Activated CD4-positive, alpha-beta T cell treated with anti-CD3 and anti-CD28 coated beads for 36 hours (primary cell): ENCODE data around the gene SLC22A17. TPM values are rescaled to one million over a fixed set of nuclear protein-coding genes. Genes with fewer than 3 reads are reported as not detected.

Experiments used
- ATAC-seq: fragments of 200-7000 bp; cut with Tn5 transposase; one replicate; pipeline ENCODE4 v1.10.0; 2021; ENCODE audit warnings: mild to moderate bottlenecking, moderate library complexity
- CTCF ChIA-PET: fragments of 350-600 bp; sonication (Branson Sonifier 250); formaldehyde crosslinking; loops from one replicate; lab custom pipeline; 2021; ENCODE audit warnings: antibody characterized with exemption; lab: Charles Lee
- POLR2A ChIA-PET: fragments of 350-600 bp; sonication (Branson Sonifier 250); formaldehyde crosslinking; loops from one replicate; lab custom pipeline; 2021; ENCODE audit warnings: antibody characterized with exemption, inconsistent platforms; lab: Charles Lee
- DNase-seq: peaks from one replicate; pipeline ENCODE4 v3.0.0-alpha.2; 2020
- H3K27ac Mint-ChIP-seq: one replicate; pipeline ENCODE4 v1.8.0; 2021; ENCODE audit warnings: mixed read lengths
- H3K27me3 Mint-ChIP-seq: one replicate; pipeline ENCODE4 v1.8.0; 2021; ENCODE audit warnings: mixed read lengths
- H3K36me3 Mint-ChIP-seq: one replicate; pipeline ENCODE4 v1.8.0; 2021; ENCODE audit warnings: low read depth, mixed read lengths
- H3K4me1 Mint-ChIP-seq: one replicate; pipeline ENCODE4 v1.8.0; 2021; ENCODE audit warnings: mixed read lengths
- H3K4me3 Mint-ChIP-seq: one replicate; pipeline ENCODE4 v1.8.0; 2021; ENCODE audit warnings: mild to moderate bottlenecking, moderate library complexity, mixed read lengths
- H3K9me3 Mint-ChIP-seq: one replicate; pipeline ENCODE4 v1.8.0; 2021; ENCODE audit warnings: low read depth, mixed read lengths
- intact Hi-C, 2 experiments: fragments of 100-400 bp; cut with DNase I in 1 of 2; cut with micrococcal nuclease in 1 of 2; formaldehyde crosslinking; loops; one replicate each; pipeline versions ENCODE4 v1.14.2 to v1.15.1; 2022 to 2024; cut with DNase I, micrococcal nuclease
- total RNA-seq, 2 experiments: library from RNA; stranded (reverse); gene quantifications; one replicate each; pipeline ENCODE4 v1.2.3, GENCODE V29; 2021

Gene SLC22A17
- total RNA-seq, 2 experiments from 2014 or later = 4.7 to 5.3 TPM

DNA sequence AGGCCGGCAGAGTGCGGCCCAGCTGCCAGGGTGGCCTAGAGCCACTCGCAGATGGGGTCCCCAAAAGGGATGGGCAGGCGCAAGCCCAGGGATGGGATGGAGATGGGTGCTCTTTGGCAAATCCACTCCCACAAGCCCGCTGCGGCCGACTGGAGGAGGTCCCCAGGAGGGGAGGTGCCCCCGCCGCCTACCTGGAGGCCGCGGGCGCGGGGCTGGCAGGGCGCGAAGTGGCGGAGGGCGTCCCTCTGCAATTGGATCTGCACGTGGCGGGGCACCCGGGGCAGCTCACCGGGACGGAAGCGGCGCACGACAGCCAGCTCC lies 50.8 kb downstream of the SLC22A17 start:
- DNase-seq (no peak), ATAC-seq (peak; percentile 17)
- POLR2A ChIA-PET = interaction anchor here (1.5 to 5.3 kb wide), 3 partner anchors 19 to 207 kb away, joined by 11 to 93 read pairs (median 17); partner anchors contain the start of genes ACIN1, C14orf119 and PABPN1
- peaks cover 2% of the 10 kb centered on the region for H3K9me3 Mint-ChIP-seq
- peaks cover 14% of the 10 kb centered on the region for H3K36me3 Mint-ChIP-seq
- peaks cover 18% of the 10 kb centered on the region for H3K4me1 Mint-ChIP-seq
- peak overlapping the region; percentile 94 for H3K27ac Mint-ChIP-seq
- CTCF ChIA-PET = interaction anchor here (0.6 to 12.8 kb wide), 13 partner anchors 11 to 860 kb away, joined by 3 to 173 read pairs (median 4); partner anchors contain the start of genes ACIN1, C14orf119, HOMEZ and IRF9
- peak overlapping the region; percentile 100 for H3K4me3 Mint-ChIP-seq
- intact Hi-C loops = loop anchor here (1.0 to 10.0 kb wide), 21 partner anchors 16 to 1847 kb away; partner anchors contain the start of genes HOMEZ (in 2 of the 2), PABPN1 (in 2 of the 2), ACIN1 (in 1 of the 2) and C14orf119 (in 1 of the 2)
- peaks cover 12% of the 10 kb centered on the region for H3K27me3 Mint-ChIP-seq

DNA sequence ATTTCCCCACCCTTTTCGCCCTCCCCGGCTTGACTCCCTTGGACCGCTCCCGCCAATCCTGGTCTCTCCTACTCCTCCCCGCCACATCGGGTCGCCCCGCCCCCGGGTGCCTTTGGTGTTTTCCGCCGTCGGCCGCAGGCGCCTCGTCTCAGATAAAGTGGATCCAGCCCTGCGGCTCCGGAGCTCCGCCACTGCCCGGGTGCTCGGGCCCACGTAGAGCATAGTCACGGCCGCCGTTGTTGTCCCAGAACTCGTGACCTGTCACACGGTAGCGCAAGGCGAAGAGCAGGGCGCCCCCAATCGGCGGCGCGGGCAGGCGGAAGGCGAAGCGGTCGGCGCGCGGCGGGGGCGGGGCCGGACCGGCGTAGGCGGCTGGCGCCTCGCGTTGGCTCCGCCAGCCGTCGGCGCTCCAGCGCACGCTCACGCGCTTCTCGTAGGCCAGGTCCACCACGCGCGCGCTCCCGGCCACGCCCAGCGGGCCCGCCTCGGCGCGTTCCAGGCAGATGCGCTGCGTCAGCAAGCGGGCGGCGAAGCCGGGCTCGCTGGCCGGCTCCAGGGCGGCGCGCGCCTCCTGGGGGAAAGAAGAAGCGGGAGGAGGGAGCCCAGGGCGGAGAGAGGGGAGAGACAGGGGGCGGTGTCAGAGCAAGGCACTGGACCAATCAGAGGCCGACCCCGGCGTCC lies 51.3 kb downstream of the SLC22A17 start:
- Mint-ChIP-seq H3K4me3 (peak overlapping the region; percentile 100), H3K9me3 (peaks cover 2% of the 10 kb centered on the region), H3K27ac (peak overlapping the region; percentile 94), H3K27me3 (peaks cover 10% of the 10 kb centered on the region), H3K4me1 (peaks cover 18% of the 10 kb centered on the region), H3K36me3 (peaks cover 19% of the 10 kb centered on the region)
- intact Hi-C loops = loop anchor here (1.0 to 10.0 kb wide), 20 partner anchors 15 to 1847 kb away; partner anchors contain the start of genes HOMEZ (in 2 of the 2), PABPN1 (in 2 of the 2), ACIN1 (in 1 of the 2) and C14orf119 (in 1 of the 2)
- ChIA-PET CTCF (interaction anchor here (0.6 to 12.8 kb wide), 14 partner anchors 11 to 860 kb away, joined by 3 to 173 read pairs (median 4); partner anchors contain the start of genes ACIN1, C14orf119, HOMEZ and IRF9), POLR2A (interaction anchor here (1.5 to 5.3 kb wide), 4 partner anchors 15 to 206 kb away, joined by 10 to 93 read pairs (median 14); partner anchors contain the start of genes ACIN1, C14orf119, HOMEZ and PABPN1)
- ATAC-seq = peak; percentile 84
- peak; percentile 99 for DNase-seq

DNA sequence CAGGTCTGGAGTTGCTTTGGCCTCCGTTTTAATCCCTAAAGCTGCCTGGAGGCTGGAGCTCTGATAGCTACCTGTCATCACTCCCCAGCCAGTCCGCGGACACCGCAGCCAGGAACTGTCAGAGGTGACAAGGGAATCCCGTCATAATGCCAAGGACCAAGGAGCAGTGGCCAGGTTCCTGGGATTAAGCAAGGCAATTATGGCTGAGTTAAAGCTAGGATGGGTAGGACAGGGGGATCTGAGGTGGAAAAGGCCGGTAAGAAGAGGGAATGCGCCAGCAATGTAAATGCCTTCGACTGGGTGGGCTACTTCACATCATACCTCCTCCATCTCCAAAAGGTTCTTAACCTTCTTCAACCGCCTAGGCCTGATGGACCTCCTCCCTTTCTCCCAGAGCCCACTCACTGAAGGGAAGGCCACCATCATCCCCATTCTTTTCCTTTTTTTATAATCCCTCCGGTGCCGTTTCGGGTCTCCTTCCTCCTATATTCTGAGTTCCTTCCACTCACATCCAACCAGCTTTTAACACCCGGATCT lies 51.9 kb downstream of the SLC22A17 start:
- CTCF ChIA-PET = interaction anchor here (0.6 to 12.8 kb wide), 17 partner anchors 10 to 306 kb away, joined by 3 to 173 read pairs (median 4); partner anchors contain the start of genes ACIN1, C14orf119, HOMEZ and PABPN1
- Mint-ChIP-seq H3K36me3 (peaks cover 19% of the 10 kb centered on the region), H3K4me1 (peaks cover 18% of the 10 kb centered on the region), H3K4me3 (peak overlapping the region; percentile 100), H3K27me3 (peaks cover 4% of the 10 kb centered on the region), H3K27ac (peak overlapping the region; percentile 93), H3K9me3 (peaks cover 2% of the 10 kb centered on the region)
- DNase-seq (peak; percentile 48), ATAC-seq (no peak)
- POLR2A ChIA-PET = interaction anchor here (0.6 to 5.3 kb wide), 4 partner anchors 15 to 206 kb away, joined by 5 to 93 read pairs (median 14); partner anchors contain the start of genes ACIN1, C14orf119, HOMEZ and PABPN1
- intact Hi-C loops = loop anchor here (1.0 to 10.0 kb wide), 20 partner anchors 14 to 1846 kb away; partner anchors contain the start of genes HOMEZ (in 2 of the 2), PABPN1 (in 2 of the 2), ACIN1 (in 1 of the 2) and C14orf119 (in 1 of the 2)

DNA sequence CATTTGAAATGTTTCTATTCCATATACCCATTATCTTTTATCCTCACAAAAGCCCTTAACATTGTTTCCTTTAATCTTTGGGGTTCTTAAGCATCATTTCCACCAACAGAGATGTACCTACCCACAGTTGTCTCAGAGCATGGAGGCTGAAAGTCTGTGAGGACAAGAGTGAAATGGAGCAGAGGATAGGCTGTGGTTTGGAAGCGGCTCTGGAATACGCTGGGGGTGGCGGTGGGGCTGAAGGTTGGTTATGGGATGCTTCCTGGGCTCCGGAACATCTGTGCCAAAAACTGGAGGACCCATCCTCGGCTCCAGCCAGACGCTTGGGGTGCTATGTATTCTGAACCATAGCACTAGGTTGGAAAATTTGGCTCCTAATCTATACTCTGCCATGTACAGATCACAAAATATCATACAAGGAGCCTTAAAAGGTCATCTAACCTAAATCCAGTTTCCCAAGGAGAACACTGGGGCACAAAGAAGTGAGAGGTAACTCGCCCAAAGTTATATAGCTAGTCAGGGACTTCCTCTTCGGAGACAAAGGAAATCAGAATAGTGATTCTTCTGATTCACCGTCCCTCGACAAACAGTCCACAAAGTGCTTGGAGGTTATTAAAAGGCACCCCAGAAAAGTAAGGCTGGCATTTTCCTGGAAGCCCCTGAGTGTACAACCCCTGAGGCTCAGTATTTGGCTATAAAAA lies 52.6 kb downstream of the SLC22A17 start:
- ChIA-PET CTCF (interaction anchor here (0.6 to 12.8 kb wide), 13 partner anchors 9 to 305 kb away, joined by 3 to 173 read pairs (median 5); partner anchors contain the start of genes ACIN1, C14orf119, HOMEZ and PABPN1), POLR2A (interaction anchor here (0.6 to 5.3 kb wide), 4 partner anchors 14 to 205 kb away, joined by 5 to 93 read pairs (median 14); partner anchors contain the start of genes ACIN1, C14orf119, HOMEZ and PABPN1)
- Mint-ChIP-seq H3K27ac (peak overlapping the region; percentile 93), H3K4me1 (peaks cover 22% of the 10 kb centered on the region), H3K9me3 (peaks cover 2% of the 10 kb centered on the region), H3K4me3 (peak overlapping the region; percentile 100), H3K36me3 (peaks cover 19% of the 10 kb centered on the region), H3K27me3 (peaks cover 4% of the 10 kb centered on the region)
- no peak for DNase-seq
- no peak for ATAC-seq
- intact Hi-C loops = loop anchor here (2.0 to 10.0 kb wide), 9 partner anchors 179 to 1845 kb away; partner anchors contain the start of genes CHD8 (in 1 of the 2), DAD1 (in 1 of the 2), EMC9 (in 1 of the 2) and HAUS4 (in 1 of the 2)

DNA sequence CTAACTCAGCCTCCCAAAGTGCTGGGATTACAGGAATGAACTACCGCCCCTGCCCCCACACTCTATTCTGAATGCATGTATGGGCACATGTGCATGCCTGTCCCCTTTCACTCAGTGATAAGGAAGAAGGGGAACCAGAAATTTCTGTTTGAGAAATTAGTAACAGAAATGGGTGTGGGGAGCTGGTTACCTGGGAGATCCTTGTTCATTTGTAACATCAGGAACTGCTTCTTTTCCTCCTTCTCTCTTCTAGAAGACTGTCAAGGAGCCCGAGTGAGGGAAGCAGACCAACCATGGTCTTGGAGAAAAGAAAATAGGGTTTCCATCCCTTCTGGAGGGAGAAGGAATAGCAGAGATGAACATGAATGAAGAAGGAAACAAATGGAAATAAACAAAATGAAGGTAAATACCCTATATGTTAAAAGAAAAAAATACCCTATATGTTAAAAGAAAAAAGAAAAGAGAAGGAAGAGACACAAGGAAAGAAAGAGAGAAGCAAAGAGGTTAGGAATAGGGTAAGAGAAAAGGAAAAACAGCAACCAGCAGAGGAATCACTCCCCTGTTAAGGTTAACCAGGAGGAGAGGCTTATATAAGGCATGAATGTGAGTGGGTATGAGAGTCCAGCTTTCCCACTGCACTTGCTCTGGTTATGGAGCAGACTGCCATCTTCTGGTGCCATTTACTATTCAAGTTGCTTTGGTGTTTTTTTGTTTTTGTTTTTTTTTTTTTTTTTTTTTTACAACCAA lies 53.3 kb downstream of the SLC22A17 start:
- ChIA-PET POLR2A (no interaction called here), CTCF (interaction anchor here (1.0 to 12.8 kb wide), 3 partner anchors 23 to 228 kb away, joined by 3 to 173 read pairs (median 4); partner anchors contain the start of gene PABPN1)
- ATAC-seq (no peak), DNase-seq (peak; percentile 28)
- H3K36me3 Mint-ChIP-seq = peaks cover 19% of the 10 kb centered on the region
- H3K27me3 Mint-ChIP-seq = no peaks in the 10 kb centered on the region
- peaks cover 2% of the 10 kb centered on the region for H3K9me3 Mint-ChIP-seq
- H3K4me1 Mint-ChIP-seq = peaks cover 29% of the 10 kb centered on the region
- intact Hi-C loops = no loop called here
- H3K4me3 Mint-ChIP-seq = peak overlapping the region; percentile 100
- peak overlapping the region; percentile 28 for H3K27ac Mint-ChIP-seq

DNA sequence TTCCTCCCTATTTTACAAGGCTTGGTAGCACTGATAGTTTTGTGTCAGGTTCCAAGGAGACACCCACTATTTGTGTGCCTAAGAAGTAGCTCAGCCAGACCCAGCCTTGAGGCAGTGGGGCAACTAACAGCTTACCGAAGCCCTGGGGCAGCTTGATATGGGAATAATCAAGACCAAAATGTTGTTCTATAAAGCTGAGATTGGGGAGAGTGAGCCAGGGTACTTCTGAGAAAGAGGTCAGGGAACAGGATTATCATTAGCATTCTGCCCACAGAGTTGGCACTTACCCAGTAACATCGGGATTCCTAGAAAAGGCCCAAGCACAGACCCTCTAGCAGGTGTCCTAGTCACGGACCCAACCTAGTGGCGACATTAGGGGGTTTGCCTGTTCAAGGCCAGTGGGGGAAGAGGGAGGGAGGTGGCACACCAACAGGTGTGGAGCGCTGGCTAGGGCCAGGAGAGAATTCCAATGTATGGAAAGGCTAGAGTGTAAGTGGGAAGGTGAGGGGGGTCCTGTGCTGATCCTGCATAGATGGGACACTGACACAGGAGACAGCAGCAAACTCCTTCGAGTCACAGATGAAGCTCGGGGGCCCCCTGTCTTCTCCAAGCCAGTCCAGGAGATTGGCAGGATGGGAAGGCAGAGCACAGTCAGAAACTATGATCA lies 54.9 kb downstream of the SLC22A17 start:
- intact Hi-C loops = no loop called here

DNA sequence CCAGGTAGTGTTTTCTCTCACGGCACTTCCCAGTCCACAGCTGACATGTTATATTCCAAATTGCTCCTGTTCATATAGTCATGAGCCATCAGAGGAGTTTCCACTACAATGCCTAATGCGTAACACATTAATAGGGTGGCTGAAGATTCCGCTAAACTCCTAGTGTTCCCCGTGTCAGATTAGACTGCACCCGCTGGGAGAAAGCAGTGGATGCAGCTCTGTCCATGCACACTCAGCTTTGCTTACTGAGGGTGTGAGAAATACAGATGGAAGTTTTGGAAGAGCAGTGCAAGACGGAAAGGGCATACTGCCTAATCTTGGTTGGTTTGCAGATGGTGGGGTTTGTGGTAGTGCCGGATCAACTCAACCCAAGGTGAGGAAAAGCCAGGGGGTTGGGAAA lies 55.6 kb downstream of the SLC22A17 start:
- POLR2A ChIA-PET = interaction anchor here (0.6 kb wide), 1 partner anchor 29 kb away, joined by 3 read pairs; no protein-coding TSS in a partner anchor
- no peak for ATAC-seq

More for the DNA sequence above, 54.9 kb downstream of the SLC22A17 start:
- ATAC-seq (no peak), DNase-seq (no peak)
- Mint-ChIP-seq H3K27me3 (no peaks in the 10 kb centered on the region), H3K27ac (no peak overlapping the region), H3K4me3 (no peak overlapping the region), H3K36me3 (peaks cover 19% of the 10 kb centered on the region), H3K4me1 (peaks cover 26% of the 10 kb centered on the region), H3K9me3 (no peaks in the 10 kb centered on the region)
- CTCF ChIA-PET = interaction anchor here (0.5 to 12.8 kb wide), 11 partner anchors 9 to 202 kb away, joined by 3 to 173 read pairs (median 4); partner anchors contain the start of genes C14orf119, CEBPE, HOMEZ and PABPN1
- POLR2A ChIA-PET = interaction anchor here (0.6 kb wide), 2 partner anchors 11 to 534 kb away, joined by 3 read pairs; no protein-coding TSS in a partner anchor

More for the DNA sequence above, 55.6 kb downstream of the SLC22A17 start:
- Mint-ChIP-seq H3K27ac (no peak overlapping the region), H3K36me3 (peaks cover 19% of the 10 kb centered on the region), H3K4me3 (no peak overlapping the region), H3K9me3 (no peaks in the 10 kb centered on the region), H3K4me1 (peaks cover 26% of the 10 kb centered on the region), H3K27me3 (no peaks in the 10 kb centered on the region)
- CTCF ChIA-PET = interaction anchor here (0.6 to 12.8 kb wide), 7 partner anchors 10 to 275 kb away, joined by 3 to 173 read pairs (median 3); partner anchors contain the start of genes C14orf119, CEBPE, HOMEZ and PABPN1
- intact Hi-C loops = no loop called here
- DNase-seq = no peak
